ENCODE data around the gene SIK2.

GRCh38 chr11:111623527-111624030 lies 21.3 kb downstream of the SIK2 start:
- TF ChIP-seq, protein P1, sequence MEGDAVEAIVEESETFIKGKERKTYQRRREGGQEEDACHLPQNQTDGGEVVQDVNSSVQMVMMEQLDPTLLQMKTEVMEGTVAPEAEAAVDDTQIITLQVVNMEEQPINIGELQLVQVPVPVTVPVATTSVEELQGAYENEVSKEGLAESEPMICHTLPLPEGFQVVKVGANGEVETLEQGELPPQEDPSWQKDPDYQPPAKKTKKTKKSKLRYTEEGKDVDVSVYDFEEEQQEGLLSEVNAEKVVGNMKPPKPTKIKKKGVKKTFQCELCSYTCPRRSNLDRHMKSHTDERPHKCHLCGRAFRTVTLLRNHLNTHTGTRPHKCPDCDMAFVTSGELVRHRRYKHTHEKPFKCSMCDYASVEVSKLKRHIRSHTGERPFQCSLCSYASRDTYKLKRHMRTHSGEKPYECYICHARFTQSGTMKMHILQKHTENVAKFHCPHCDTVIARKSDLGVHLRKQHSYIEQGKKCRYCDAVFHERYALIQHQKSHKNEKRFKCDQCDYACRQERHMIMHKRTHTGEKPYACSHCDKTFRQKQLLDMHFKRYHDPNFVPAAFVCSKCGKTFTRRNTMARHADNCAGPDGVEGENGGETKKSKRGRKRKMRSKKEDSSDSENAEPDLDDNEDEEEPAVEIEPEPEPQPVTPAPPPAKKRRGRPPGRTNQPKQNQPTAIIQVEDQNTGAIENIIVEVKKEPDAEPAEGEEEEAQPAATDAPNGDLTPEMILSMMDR (IDR thresholded peaks at IDR 0.05): no peak
- TF ChIP-seq EP300 (IDR thresholded peaks at IDR 0.05; ENCODE audit: low read depth): no peak
- TF ChIP-seq POLR2AphosphoS5 (IDR thresholded peaks at IDR 0.05): peak in 1 of 3 donors; percentile 64
